Measurements from ENCODE around the gene KIF1B.
"Not testable (repeated sequence)": the region's sequence is repeated elsewhere in the genome, so short reads cannot be mapped to it uniquely, and the experiment has no call there.

Gene KIF1B

DNA sequence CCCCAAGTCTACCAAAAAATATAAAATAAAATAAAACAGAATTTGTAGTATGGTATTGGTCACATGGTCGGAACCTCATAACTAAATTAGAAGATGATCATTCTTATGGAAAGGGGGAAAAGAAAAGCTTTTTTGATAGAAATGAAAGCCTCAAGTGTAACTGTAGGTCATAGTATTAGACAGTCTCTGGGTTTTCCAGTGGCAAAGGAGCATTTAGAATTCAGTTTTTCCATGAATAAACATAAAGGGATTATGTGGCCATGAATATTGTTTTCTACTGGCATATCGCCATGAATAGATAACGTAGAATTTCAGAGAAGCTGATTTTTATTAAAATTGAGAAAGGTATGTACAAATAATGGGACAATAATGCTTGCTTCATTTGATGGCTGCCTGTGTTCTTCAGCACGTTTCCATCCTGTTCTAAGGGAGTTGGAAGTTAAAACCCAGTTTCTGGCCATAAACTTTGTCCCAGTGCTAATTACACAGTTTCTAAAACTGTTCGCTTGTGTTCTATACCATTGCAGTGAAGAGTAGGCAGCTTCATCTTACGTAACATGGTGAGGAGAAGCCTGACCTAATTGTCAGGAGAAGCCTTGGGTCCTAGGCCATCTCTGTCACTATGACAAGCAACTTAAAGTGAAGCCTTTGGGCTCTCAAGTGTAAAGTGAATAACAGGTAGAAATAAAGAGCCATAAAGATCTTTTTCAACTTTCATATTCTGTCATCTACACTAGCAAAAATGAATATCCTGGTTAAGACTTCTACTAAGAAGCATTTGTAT is 118.0 kb downstream of the KIF1B start:
- DNase-seq, result no peak

DNA sequence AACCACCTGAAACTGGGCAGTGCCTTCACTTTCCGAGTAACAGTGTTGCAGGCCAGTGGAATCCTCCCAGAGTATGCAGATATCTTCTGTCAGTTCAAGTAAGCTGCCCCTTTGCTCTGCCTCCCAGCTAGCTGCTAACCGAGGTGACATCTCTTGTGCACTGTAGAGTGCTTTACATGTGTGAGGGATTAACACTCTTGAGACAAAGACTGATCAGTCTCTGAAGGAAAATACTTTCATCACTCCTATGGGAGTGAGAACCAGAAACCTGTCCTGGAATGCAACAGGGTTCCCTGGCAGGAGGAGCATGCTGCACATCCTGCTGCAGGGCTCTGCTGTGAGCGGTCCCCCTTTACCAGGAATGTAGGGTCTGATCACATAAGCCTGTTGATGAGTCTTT is 127.1 kb downstream of the KIF1B start:
- DNase-seq, result no peak

DNA sequence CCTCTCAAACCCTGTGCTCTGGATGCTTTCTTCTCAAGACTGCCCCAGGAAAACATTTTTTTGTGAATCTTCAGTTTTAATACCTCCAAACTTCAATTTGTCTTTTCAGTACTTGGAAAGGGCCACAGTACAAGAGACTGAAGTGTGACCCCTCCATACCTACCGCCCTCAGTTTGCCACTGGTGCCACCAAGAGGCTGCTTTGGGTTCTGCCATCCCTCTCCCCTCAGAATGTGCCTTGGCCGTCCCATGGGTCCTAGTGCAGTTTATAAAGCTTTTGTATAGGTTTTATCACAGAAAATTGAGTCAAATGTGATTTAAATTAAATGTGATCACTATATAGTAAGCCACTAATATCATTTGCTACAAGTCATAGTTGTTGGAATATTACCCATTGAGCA is 127.7 kb downstream of the KIF1B start:
- no peak for DNase-seq

DNA sequence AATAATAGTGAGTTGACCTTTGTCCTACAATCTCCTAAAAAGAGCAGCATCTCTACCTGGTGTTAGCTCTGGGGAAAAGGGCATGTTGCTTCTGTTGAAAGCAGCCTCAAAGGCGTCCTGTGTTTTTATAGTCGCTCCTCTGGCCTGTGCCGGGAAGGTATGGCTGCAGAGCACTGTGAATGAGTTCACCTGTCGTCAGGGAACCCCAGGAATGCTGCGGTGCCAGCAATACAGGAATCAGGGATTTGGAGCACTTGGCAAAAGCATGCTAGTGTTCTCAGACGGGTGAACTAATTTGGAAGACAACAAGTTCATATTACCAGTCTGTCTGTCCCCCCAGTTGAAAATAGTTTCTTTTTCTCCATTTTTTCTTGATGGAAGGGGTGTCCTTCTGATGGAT is 128.2 kb downstream of the KIF1B start:
- DNase-seq, result no peak

DNA sequence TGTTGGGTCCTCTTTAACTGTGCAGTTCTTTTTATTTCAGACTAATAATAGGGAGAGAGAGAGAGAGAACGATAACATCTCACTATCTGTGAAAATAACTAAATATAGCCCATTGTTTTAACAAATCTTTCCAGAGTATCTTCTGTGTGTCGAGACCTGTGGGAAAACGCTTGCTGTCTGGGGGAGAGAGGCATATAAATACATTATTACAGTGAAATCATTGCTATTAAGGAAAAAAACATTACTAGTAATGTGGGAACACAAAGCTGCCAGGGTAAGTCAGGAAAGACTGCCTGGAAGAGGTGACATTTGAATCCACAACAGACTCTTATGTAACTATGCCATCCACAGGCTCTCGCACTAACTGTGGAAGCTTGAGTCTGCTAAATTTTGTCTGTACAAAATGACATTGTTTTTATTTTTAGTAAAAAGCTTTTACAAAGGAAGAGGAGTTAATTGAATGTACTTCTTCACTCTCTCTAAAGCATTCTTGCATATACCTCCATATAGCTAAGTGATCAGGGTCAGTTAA is 128.7 kb downstream of the KIF1B start:
- no peak for DNase-seq

DNA sequence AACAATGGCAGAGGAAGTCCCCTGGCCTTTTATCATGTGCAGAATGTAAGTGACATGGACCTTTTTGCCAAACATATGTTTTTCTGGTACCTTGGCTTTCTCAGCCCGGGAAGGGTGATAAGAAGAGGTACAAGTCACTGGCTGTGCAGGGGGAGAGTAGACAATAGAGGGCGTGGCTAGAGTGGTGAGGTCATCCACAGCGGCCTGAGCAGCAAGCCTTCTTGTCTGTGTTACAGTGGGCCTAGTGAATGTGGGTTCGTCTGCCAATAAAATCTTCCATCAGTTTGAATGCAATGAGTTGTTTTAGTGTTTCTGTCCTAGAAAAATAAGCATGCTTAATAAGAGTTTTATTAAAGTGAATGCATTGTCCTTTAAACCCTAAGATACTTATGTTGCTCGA is 129.4 kb downstream of the KIF1B start:
- DNase-seq, result no peak

DNA sequence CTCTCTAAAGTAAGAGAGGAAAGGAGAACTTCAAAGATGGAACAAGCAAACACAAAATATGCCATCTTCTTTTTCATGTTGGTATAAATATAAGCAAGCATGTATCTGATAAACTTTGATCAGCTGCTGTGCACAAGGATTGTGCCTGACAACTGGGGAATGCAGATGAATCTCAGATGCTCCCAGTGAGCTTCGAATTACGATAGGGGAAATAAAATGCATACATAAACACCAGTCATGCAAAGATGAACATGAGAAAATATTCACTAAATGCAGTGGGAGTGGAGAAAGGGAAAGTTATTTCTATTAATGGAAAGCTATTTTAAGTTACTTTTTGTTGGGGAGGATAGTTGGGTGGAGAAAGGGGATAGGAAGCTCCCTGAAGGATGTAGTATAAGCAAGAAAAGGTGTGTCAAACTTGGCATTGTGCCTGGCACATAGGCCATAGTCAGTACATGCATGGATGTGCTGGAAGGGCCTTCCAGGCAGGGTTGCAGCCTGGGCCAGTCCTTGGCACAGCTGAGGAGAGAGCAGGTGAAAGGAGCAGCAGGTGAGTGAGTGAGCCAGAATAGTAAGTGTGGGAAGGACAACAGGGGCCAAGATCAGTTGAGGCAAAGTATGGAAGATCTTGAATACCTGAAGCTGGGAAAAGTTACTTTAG is 130.7 kb downstream of the KIF1B start:
- no peak for DNase-seq

DNA sequence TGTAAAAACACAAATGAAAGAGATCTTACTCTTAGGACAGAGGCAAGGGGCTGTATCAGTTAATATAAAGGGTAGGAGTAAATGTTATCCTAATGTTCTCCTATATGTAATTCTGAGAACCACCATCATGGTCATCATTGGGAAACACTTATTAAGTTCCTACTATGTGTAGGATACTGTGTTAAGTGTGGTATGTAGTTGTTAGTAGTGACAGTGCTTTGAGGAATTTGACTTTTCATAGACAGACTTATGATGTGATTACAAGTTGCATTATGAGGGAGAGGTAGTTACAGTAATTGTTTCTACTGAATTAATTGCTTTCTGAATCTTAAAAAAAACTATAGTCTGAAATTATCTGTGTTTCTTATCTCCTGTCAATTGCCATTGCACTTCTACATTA is 136.7 kb downstream of the KIF1B start:
- no peak for DNase-seq

DNA sequence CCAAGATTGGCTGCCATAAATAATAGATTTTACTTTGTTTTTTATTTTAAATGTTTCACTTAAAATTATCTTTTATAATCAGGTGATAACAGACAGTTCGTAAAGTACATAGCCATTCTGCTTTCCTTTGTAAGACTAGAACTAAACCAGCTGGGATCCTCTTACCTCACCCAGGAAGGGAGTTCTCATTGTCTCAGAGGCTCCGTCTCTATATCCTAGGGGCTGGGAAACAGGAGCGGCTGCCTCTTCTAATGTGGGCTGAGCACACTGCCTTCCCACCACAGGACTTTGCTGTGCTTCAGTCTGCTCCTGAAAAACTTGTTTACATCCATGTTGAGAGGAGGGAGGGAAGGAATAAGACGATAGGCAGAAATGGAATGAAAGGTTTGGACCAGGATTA is 142.9 kb downstream of the KIF1B start:
- DNase-seq, result no peak

DNA sequence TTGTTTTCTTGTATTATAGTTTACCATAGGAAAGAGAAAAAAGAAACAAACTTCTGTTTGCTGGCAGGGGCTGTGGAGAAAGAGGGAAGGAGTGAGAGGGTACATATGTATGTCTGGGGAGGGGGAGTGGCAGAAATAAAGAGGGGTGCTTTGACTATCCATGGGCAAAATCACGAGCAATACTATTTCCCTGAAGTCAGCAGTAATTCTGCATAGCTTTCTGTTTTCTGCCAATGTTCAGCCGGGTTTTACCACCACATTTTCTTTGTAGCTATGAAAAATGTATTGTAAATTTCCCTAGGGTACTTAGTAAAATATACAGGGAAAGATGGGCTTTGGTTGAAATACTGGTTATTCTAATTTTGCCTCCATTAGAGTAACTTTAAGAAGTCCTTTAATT is 143.3 kb downstream of the KIF1B start:
- DNase-seq, result no peak

DNA sequence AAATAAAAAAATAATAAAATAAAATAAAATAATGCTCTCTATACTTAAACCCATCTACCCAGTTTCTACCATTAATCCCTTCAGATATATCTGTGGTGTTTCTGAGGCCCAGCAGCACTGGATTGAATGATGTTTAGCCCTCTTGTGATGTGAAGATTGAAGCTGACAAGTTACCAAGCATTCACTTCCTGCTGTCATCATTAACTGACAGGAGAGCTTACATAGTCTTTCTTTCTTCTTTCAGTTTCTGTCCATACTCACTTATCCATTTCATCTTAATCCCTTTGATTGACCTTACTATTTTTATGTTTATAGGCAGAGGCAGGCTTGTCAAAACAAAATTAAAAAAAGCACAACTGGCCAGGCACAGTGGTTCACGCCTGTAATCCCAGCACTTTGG is 149.7 kb downstream of the KIF1B start:
- DNase-seq, result no peak

DNA sequence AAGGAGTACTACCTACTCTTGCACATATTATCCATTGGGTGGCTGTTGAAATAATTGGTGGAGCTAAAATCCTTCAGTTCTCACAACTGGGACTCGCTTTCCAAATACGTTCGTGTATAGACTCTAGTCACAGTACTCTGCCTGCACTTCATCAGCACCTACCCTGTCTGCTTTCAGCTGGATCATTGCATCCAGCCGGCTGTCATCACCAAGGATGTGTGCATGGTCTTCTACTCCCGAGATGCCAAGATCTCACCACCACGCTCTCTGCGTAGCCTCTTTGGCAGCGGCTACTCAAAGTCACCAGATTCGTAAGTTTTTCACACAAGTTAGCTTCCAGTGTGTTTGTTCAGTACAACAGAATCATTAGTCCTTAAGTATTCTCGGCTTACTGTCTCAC is 151.1 kb downstream of the KIF1B start:
- no peak for DNase-seq

DNA sequence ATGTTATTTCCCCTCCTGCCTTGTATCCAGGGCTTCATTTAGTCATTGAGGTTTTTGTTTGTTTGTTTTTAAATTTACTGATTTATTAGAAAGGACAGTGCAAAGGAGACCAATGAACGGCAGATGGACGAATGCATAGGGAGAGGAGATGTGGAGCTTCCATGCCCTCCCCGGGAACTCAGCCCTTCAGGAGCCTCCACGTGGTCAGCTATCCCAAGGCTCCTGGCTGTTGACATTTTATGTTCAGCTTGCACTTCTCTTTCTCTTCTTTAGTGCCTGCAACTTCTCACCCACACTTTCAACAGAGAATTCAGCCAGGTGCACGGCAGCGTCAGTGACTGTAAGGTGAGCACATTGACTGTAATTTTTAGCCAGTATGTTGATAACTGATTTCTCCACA is 157.8 kb downstream of the KIF1B start:
- DNase-seq, result no peak

DNA sequence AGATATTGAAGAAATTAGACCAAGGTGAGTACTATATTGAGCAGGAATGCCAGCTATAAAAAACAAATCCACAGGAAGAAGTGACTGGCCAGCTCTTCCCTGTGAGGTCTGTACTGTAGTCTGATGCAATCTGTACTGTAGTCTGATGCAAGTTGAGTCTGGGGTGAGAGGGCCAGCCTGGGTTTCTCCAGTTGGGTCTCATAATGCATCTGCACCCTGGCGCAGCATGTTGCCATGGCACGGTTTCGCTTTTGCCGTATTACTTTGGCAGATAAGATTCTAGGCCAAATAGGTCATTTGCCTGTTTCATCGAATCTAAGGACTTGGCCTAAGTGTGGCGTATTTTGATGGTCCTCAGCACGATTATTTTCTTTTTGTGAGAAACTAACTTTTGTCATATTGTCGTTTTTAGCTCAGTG is 164.1 kb downstream of the KIF1B start:
- no peak for DNase-seq

DNA sequence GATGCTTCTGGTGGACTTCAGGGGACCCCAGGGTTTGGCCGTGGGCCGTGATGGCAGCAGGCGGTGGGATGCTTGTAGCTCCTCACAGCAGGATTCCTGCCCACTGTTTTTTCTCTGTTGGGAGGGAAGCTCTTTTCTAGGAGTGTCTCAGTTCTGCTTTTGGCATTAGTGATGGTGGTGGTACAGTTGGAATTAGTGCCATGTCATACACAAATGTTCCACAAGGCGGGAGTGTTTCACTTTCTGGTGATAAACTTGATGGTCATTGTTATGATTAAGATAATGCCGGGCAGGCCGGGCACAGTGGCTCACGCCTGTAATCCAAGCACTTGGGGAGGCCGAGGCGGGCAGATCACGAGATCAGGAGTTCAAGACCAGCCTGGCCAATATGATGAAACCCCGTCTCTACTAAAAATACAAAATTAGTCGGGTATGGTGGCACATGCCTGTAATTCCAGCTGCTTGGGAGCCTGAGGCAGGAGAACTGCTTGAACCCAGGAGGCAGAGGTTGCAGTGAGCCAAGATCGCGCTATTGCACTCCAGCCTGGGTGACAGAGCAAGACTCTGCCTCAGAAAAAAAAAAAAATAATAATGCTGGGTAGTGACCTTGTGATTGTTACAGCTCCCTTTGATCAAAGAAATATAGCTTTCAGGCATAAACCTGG is 167.1 kb downstream of the KIF1B start:
- DNase-seq, result not testable (repeated sequence)

DNA sequence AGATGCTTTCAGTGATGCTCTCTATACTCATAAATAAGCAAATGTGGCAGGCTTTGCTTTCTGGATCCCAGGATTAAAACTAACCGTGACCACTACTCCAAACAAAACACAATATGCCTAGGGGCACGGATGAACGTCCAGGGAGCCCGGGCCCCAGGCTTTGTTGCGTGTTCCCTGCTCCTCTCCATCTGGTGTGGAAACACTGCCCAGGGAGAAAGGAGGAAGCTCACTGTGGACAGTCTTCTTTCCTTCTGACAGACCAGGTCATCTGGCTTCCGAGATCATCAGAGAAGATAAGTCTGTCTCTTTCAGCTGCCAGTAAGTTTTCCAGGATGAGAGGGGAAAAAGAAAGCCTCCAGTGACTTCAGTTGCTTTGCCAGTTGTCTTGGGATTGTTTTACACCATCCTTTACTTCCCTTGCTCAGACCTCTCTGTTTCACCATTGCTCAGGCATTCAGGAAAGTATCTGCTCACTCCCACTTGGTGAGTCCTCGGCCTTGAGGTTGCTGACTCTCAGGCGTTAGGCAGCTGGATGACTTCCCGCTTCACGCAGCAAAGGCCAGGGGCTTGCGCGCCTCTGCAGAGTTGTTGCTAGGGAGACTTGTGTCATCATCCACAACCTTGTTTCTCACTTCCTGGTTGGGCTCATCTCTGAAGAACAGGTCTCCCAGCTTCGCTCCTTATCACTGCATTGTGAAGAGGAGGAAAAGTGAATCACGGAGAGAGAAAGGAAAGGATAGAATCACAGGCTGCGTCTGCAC is 167.9 kb downstream of the KIF1B start:
- DNase-seq, result no peak

DNA sequence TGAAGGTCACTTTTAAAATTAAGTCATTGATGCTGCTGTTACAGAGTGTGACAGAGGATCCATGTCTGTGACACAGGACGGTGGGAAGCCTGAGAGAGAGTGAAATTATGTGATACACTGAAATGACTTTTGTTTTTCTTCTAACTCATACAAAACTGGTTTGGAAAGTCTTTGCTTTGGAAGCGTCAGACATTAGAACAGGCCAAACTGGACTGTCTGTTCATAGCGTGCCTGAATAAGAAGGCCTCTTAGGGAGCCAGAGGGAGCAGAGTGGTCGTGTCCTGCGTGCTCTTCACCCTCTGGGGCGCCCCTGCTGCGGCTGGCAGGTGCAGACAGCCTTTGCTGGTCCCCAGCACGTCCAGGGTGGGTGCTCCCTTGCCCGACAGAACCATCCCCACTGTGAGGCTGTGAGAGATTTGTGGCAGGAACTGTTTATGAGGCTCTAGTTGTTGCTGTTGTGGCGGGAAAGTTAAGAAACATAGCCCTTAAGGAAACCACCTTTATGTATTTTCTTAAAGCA is 168.8 kb downstream of the KIF1B start:
- no peak for DNase-seq

DNA sequence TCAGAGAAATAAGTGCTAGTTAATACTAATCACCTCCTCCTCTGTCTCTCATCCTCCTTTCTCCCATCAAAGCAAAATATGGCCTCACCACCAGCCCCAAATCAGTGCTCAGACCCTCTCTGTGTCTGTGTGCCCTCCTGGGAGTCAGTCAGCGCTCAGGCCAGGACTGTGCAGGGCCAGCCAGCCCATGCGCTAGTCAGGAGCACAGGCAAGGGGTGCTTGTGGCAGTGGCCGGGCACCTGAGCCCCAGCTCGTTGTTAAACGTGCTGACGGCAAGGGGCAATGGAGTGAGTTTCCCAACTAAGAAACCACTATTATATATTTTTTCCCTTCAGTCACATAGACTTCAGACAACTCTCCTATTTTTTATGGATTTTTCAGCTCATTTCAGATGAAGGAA is 169.3 kb downstream of the KIF1B start:
- DNase-seq, result no peak

DNA sequence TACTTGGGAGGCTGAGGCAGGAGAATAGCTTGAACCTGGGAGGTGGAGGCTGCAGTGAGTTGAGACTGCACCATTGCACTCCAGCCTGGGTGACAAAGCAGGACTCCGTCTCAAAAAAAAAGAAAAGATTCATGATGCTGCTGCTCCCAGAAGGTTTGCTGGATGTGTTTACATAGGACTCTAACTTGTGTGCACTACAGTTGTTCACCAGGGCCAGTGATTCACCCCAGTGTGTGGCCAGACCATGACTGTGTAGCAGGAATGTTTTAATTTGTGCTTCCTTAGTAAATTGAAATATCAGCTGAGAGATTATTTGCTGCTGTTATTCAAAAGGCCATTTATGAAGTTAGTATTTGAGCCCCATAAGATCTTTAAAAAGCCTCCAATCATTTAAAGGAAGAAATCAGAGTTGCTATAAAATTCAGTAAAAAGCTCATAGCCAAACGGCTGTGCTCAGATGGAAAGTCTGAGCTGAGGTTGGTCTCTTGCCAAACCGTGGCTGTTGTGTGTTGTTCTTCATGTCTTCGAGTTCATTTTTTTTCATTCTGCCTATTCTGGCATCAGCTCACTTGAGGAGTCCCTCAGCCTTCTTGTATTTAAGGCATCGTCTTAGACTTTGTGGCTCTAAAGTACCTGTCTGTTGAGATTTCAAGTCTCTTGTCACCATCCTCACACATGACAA is 170.4 kb downstream of the KIF1B start:
- no peak for DNase-seq

DNA sequence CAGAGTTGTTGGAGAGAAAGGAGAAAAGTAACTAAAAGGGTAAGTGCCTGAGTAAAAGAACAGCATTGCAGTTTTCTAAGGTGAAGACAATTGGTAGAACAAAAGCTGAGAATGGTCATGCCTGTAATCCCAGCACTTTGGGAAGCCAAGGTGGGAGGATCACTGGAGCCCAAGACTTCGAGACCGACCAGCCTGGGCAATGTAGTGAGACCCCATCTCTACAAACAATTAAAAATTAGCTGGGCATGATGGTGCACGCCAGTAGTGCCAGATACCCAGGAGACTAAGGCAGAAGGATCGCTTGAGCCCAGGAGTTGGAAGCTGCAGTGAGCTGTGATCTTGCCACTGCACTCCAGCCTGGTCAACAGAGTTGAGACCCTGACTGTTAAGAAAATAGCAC is 173.3 kb downstream of the KIF1B start:
- no peak for DNase-seq

DNA sequence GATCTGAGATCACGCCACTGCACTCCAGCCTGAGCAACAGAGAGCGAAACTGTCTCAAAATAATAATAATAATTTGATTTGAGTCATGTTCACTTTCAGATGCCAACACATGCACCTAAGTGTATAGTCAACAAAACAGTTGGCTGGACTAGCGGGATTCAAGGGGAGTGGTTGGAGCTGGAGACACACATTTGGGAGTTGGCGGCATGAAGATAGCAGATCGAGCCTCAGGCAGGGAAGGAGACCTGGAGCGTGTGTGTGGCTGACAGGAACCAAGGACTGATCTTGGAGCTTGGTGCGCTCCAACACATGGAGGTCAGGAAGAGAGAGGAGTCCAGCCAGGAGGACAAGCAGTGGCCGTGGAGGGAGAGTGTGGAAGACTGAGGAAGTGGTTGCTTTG is 173.8 kb downstream of the KIF1B start:
- no peak for DNase-seq
